Ascending aorta (tissue), 2 donors: Measurements from ENCODE around the gene ABCB8. TPM values are rescaled to one million over a fixed set of nuclear protein-coding genes. Genes with fewer than 3 reads are reported as not detected.
A peak's percentile ranks its signal among the peaks of the same experiment; 100 is the strongest.

Experiments
- DNase-seq, 2 donors: peaks; one replicate each; pipeline ENCODE4 v3.0.0-alpha.2; 2019; ENCODE audit warnings: low spot score in 2 of 2
- H3K27ac ChIP-seq, 2 donors: fragments of 200-600 bp; sonication (generic); one replicate each; pipeline ENCODE4 v1.5.1; 2016 to 2017; ENCODE audit warnings: mild to moderate bottlenecking in 1 of 2
- H3K27me3 ChIP-seq: fragments of 200-600 bp; sonication (generic); one replicate; pipeline ENCODE4 v1.5.1; 2017
- H3K36me3 ChIP-seq, 2 donors: fragments of 200-600 bp; sonication (generic); one replicate each; pipeline ENCODE4 v1.5.1; 2016
- H3K4me1 ChIP-seq, 2 donors: fragments of 200-600 bp; sonication (generic); one replicate each; pipeline ENCODE4 v1.5.1; 2016 to 2017; ENCODE audit warnings: mild to moderate bottlenecking in 1 of 2
- H3K4me3 ChIP-seq, 2 donors: fragments of 200-600 bp; sonication (generic); one replicate each; pipeline ENCODE4 v1.5.1; 2016 to 2017; ENCODE audit warnings: mild to moderate bottlenecking in 1 of 2
- H3K9me3 ChIP-seq, 2 donors: fragments of 200-600 bp; sonication (generic); one replicate each; pipeline ENCODE4 v1.5.1; 2016
- CTCF ChIP-seq, 3 experiments: fragments of 200-600 bp in 2 of 3; fragments of 450-650 bp in 1 of 3; sonication (generic) in 2 of 3; IDR thresholded peaks; one replicate each; pipeline ENCODE4 v1.5.1; 2016 to 2019; ENCODE audit warnings: antibody characterized with exemption in 3 of 3, mild to moderate bottlenecking in 1 of 3, moderate library complexity in 1 of 3
- intact Hi-C: fragments of 100-400 bp; cut with DNase I; formaldehyde crosslinking; loops from one replicate; pipeline ENCODE4 v1.15.1; 2023
- total RNA-seq: library from RNA; depleted of rRNA; stranded (reverse); fragments of >200 nt; gene quantifications from one replicate; pipeline ENCODE4 v1.1.0, GENCODE V29; 2016

Gene ABCB8
- total RNA-seq, 1 donor from 2014 or later, result 50.8 TPM

GRCh38 chr7:151012911-151013347 is 15.3 kb upstream of the ABCB8 start:
- H3K4me3 ChIP-seq, result peak overlapping the region in 1 of 2 donors; percentile 46
- DNase-seq, result no peak
- peak in 2 of 3 experiments; percentile 23 to 40 for TF ChIP-seq CTCF (IDR thresholded peaks at IDR 0.05)
- H3K9me3 ChIP-seq, result no peaks in the 10 kb centered on the region
- peaks cover 6 to 11% of the 10 kb centered on the region in 2 donors for H3K4me1 ChIP-seq
- H3K27ac ChIP-seq, result no peak overlapping the region
- peaks cover 14% of the 10 kb centered on the region for H3K27me3 ChIP-seq
- intact Hi-C loops, result loop anchor here (5.0 kb wide), 1 partner anchor 99 kb away; no protein-coding TSS in a partner anchor
- no peaks in the 10 kb centered on the region for H3K36me3 ChIP-seq

GRCh38 chr7:151013356-151013732 is 14.9 kb upstream of the ABCB8 start:
- DNase-seq, result no peak
- Histone ChIP-seq H3K27ac (no peak overlapping the region), H3K9me3 (no peaks in the 10 kb centered on the region), H3K4me1 (peaks cover 10 to 13% of the 10 kb centered on the region in 2 donors), H3K4me3 (peak overlapping the region; percentile 35 to 46), H3K27me3 (peaks cover 18% of the 10 kb centered on the region), H3K36me3 (no peaks in the 10 kb centered on the region)
- intact Hi-C loops, result loop anchor here (5.0 kb wide), 1 partner anchor 99 kb away; no protein-coding TSS in a partner anchor
- TF ChIP-seq CTCF (IDR thresholded peaks at IDR 0.05), result no peak

- Histone ChIP-seq H3K36me3 (no peaks in the 10 kb centered on the region), H3K9me3 (no peaks in the 10 kb centered on the region), H3K27ac (no peak overlapping the region), H3K4me1 (peaks cover 12 to 15% of the 10 kb centered on the region in 2 donors), H3K4me3 (peak overlapping the region; percentile 35 to 46), H3K27me3 (peaks cover 20% of the 10 kb centered on the region)
- intact Hi-C loops, result loop anchor here (5.0 kb wide), 1 partner anchor 98 kb away; no protein-coding TSS in a partner anchor
- no peak for TF ChIP-seq CTCF (IDR thresholded peaks at IDR 0.05)
- DNase-seq, result peak; percentile 40 to 87
Measured at GRCh38 chr7:151013733-151014497, 14.3 kb upstream of the ABCB8 start.

- no peak for DNase-seq
- H3K9me3 ChIP-seq, result no peaks in the 10 kb centered on the region
- intact Hi-C loops, result loop anchor here (5.0 kb wide), 2 partner anchors 53 to 97 kb away; no protein-coding TSS in a partner anchor
- H3K36me3 ChIP-seq, result no peaks in the 10 kb centered on the region
- H3K4me3 ChIP-seq, result no peak overlapping the region
- peaks cover 12 to 15% of the 10 kb centered on the region in 2 donors for H3K4me1 ChIP-seq
- no peak overlapping the region for H3K27ac ChIP-seq
- peaks cover 20% of the 10 kb centered on the region for H3K27me3 ChIP-seq
- no peak for TF ChIP-seq CTCF (IDR thresholded peaks at IDR 0.05)
Measured at GRCh38 chr7:151014950-151015349, 13.3 kb upstream of the ABCB8 start.

- Histone ChIP-seq H3K27ac (no peak overlapping the region), H3K36me3 (no peaks in the 10 kb centered on the region), H3K4me3 (no peak overlapping the region), H3K4me1 (peaks cover 12 to 15% of the 10 kb centered on the region in 2 donors), H3K9me3 (no peaks in the 10 kb centered on the region), H3K27me3 (peaks cover 20% of the 10 kb centered on the region)
- intact Hi-C loops, result loop anchor here (5.0 kb wide), 1 partner anchor 54 kb away; no protein-coding TSS in a partner anchor
- TF ChIP-seq CTCF (IDR thresholded peaks at IDR 0.05), result no peak
- DNase-seq, result no peak
Measured at GRCh38 chr7:151015967-151016366, 12.3 kb upstream of the ABCB8 start.
